ENCODE measurements around the gene ARRDC1.

DNA sequence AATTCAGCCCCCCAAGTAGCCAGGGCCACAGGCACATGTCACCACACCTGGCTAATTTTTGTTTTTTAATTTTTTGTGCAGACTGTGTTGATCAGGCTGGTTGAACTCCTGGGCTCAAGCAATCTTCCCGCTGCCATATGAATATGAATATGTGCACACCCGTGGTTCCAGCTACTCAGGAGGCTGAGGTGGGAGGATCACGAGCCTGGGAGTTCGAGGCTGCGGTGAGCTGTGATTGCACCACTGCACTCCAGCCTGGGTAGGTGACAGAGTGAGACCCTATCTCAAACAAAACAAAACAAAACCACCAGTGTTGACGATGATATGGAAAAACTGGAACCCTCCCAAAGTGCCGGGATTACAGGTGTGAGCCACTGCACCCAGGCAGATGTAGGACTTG, 45.3 kb downstream of the ARRDC1 start:
- TF ChIP-seq, protein P1, sequence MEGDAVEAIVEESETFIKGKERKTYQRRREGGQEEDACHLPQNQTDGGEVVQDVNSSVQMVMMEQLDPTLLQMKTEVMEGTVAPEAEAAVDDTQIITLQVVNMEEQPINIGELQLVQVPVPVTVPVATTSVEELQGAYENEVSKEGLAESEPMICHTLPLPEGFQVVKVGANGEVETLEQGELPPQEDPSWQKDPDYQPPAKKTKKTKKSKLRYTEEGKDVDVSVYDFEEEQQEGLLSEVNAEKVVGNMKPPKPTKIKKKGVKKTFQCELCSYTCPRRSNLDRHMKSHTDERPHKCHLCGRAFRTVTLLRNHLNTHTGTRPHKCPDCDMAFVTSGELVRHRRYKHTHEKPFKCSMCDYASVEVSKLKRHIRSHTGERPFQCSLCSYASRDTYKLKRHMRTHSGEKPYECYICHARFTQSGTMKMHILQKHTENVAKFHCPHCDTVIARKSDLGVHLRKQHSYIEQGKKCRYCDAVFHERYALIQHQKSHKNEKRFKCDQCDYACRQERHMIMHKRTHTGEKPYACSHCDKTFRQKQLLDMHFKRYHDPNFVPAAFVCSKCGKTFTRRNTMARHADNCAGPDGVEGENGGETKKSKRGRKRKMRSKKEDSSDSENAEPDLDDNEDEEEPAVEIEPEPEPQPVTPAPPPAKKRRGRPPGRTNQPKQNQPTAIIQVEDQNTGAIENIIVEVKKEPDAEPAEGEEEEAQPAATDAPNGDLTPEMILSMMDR (IDR thresholded peaks at IDR 0.05), result no peak
- TF ChIP-seq POLR2AphosphoS5 (IDR thresholded peaks at IDR 0.05) (no peak), EP300 (IDR thresholded peaks at IDR 0.05) (no peak)
